ENCODE results near the gene GPR158.
"Not testable (repeated sequence)": the region's sequence is repeated elsewhere in the genome, so short reads cannot be mapped to it uniquely, and the experiment has no call there.

The GPR158 gene, protein sequence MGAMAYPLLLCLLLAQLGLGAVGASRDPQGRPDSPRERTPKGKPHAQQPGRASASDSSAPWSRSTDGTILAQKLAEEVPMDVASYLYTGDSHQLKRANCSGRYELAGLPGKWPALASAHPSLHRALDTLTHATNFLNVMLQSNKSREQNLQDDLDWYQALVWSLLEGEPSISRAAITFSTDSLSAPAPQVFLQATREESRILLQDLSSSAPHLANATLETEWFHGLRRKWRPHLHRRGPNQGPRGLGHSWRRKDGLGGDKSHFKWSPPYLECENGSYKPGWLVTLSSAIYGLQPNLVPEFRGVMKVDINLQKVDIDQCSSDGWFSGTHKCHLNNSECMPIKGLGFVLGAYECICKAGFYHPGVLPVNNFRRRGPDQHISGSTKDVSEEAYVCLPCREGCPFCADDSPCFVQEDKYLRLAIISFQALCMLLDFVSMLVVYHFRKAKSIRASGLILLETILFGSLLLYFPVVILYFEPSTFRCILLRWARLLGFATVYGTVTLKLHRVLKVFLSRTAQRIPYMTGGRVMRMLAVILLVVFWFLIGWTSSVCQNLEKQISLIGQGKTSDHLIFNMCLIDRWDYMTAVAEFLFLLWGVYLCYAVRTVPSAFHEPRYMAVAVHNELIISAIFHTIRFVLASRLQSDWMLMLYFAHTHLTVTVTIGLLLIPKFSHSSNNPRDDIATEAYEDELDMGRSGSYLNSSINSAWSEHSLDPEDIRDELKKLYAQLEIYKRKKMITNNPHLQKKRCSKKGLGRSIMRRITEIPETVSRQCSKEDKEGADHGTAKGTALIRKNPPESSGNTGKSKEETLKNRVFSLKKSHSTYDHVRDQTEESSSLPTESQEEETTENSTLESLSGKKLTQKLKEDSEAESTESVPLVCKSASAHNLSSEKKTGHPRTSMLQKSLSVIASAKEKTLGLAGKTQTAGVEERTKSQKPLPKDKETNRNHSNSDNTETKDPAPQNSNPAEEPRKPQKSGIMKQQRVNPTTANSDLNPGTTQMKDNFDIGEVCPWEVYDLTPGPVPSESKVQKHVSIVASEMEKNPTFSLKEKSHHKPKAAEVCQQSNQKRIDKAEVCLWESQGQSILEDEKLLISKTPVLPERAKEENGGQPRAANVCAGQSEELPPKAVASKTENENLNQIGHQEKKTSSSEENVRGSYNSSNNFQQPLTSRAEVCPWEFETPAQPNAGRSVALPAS (N-terminal part only)

DNA sequence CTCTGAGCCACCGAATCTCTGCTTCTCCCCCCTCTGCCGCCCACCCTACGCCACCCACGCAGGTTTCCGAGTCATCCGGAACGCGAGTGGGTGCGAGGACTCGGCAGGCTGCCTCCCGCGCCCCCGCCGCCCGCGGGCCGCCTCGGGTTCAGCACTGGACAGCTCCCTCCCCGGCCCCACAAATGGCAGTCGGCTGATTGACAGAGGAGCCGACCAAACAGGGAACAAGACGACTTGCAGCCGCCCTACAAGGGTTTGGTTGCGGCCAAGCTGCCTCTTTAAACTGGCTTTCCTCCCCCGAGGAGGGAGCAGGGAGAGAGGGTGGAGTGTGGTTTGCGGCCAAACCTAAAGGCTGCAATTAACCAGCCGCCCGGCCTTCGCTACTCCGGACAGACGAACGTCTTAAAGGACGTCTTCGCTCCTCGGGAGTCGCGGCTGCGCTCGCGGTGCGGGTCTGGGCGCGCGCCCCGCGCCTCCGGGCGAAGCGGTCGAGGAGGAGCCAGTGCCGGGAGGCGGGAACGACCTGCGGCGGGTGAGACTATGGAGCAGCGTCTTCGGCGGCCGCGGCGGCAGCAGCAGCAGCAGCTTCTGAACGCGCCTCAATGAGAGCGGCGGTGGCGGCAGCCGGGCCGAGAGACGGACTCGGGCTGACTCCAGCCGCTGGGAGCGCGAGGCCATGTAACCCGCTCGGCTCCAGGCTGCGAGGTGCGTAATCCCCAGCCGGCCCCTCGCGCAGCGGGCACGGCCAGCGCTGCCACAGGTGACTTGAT, at the start of gene GPR158:
Gene GPR158 (plus strand): TSS at position 541 of the 770 bp plus-strand sequence. CDS start 420 bp downstream, outside the sequence.
- DNase-seq = peak; percentile 89

DNA sequence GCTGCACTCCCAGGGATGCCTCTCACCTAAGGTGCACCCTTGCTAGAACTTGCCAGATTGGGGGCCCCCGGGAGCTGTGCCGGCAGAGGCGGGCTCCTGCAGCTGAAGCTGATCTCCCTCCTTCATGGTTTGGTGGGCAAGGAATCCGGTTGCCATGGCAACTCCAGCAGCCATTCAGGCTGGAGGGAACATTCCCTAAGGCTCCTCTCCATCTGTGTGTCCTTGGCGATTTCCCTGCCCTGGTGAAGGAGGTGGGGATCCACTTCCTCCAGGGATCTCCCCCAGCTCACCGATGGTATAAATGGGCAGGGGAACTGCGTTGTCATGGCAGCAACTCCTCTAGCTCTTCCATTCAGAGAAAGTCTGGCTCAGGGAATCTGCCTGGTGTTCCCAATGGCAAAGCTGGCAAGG, 49.6 kb upstream of the GPR158 start:
- in situ Hi-C loops (cut with HindIII; ENCODE audit: low pct_ligation_motif_present, low pct_unique_long_range_greater_than_20kb, low sequenced_read_pairs) = no loop called here
- DNase-seq = peak; percentile 10

More for the DNA sequence above, at the start of gene GPR158:
- in situ Hi-C loops (cut with HindIII; ENCODE audit: low pct_ligation_motif_present, low pct_unique_long_range_greater_than_20kb, low sequenced_read_pairs) = no loop called here

DNA sequence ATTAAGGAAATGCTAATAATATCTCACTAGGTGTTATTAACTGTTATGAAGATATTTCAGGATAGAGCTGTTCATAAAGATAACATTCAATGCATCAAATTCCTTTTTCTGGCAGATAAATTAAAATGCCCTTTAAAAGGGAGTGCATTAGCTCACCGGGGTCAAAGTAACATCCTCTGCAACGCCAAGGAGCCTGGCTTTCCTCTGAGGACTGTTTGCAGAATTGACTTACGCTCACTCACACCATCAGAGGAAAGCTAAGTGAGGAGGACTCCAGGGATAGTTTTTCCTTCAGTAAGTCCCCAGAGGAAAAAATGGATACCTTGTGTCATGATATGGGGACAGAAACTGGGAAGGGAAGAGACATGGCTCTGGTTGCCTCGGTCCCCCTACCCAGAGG, 45.2 kb upstream of the GPR158 start:
- in situ Hi-C loops (cut with HindIII; ENCODE audit: low pct_ligation_motif_present, low pct_unique_long_range_greater_than_20kb, low sequenced_read_pairs) = no loop called here
- no peak for DNase-seq

DNA sequence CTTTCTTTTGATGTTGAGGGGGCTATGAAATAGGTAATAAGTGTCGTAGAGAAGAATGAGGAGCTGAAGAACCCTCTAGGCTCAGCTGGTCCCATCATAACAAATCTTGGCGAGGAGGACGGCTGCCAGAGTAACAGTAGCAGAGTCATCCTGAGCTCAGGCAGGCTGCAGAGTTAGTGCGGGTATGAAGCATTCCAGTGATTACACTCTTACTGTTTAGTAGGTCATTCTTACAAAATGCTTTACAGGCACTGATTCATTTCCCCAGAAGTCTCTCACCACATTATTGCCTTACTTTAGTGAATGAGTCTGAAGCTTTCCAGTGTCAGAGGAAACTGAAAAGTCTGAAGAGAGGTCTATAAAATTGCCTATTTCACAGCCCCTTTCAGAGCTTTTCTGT, 43.9 kb upstream of the GPR158 start:
- no peak for DNase-seq
- in situ Hi-C loops (cut with HindIII; ENCODE audit: low pct_ligation_motif_present, low pct_unique_long_range_greater_than_20kb, low sequenced_read_pairs) = no loop called here

DNA sequence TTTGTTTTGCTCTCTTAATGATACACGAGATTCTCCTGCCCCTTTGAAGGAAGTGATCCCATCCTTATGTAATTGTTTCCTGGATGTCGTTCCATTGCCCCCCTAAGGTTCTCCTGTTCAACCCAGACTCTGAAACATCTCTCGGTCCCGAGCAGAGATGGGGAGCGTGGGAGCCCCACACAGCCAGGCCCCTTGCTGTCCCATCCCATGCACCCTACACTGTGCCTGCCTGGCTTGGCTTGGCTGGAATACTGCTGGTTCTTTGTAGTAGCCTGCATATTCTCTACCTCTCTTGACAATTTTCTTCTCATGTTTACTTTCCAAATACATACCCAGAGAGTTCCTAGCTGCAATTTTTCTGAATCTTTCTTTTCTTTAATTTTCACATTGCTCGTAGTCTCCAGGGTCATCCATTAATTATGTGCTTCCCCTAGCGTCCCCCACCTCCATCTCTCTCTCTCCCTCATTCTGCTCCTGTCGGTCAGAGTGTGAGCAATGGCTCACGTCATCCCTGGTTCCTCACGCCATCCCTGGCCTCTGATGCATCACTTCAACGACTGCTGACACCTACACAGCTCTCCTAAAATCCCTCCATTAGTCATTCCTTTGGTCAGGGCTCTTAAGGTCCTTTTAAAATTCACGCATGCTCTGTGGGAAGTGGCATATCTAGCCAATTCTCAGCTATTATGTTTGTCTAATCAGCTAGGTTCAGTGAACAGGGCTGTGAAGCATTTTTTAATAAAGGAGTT, 32.5 kb upstream of the GPR158 start:
- in situ Hi-C loops (cut with HindIII; ENCODE audit: low pct_ligation_motif_present, low pct_unique_long_range_greater_than_20kb, low sequenced_read_pairs) = no loop called here
- no peak for DNase-seq

DNA sequence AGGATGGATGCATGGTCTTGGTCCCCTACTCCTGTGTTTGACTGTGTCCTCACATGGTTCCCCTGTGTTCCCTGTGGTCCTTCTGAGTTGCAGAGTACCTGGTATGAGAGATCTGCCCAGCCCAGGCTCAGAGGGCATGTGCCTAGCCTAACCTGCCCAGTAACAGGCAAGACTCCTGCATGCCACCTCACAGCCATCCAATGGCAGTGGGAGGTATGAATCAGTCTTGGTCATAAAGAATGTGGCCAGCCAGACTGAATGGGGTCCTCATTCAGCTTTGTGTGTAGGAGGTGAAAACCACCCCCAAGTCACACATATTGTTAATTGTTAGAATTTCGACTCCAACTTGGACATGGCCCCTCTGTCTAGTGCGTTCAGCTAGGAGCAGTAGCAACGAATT, 17.2 kb upstream of the GPR158 start:
- no peak for DNase-seq
- in situ Hi-C loops (cut with HindIII; ENCODE audit: low pct_ligation_motif_present, low pct_unique_long_range_greater_than_20kb, low sequenced_read_pairs) = no loop called here

DNA sequence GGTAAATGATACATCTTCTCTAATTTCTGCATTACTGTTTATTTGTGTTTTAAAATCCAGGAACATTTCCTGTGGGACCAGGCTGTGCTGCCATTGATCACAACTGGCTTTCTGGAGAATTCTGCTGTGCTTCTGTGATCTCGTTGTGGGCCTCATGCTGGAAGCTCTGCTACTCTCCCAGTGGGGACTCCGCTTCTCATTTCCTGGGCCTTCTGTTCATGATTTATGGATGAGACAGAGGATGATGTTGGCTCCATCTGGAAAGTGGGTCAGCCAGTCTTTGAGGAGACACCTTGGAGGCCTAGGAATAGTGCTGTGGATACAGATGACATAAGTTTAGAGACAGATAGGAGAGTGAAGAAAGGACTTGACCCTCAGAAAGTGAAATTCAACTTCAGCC, 15.2 kb upstream of the GPR158 start:
- no peak for DNase-seq
- in situ Hi-C loops (cut with HindIII; ENCODE audit: low pct_ligation_motif_present, low pct_unique_long_range_greater_than_20kb, low sequenced_read_pairs) = no loop called here

DNA sequence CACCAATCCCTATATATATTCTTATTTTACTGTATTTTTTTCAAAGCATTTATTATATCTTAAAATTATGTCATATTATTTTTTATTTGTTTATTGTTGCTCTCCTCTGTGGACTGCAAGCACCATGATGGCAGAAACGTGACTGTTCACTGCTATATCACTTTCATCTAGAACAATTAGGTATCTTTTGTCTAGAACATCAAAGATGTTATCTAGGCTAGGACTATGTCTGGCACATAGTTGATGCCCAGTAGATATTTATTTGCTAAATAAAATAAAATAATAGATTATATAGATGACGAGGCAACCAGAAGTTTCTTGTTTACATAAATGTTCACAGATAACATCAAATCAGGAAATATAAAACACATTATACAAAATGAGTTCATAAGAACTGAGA, 12.4 kb upstream of the GPR158 start:
- in situ Hi-C loops (cut with HindIII; ENCODE audit: low pct_ligation_motif_present, low pct_unique_long_range_greater_than_20kb, low sequenced_read_pairs) = no loop called here
- DNase-seq = no peak

DNA sequence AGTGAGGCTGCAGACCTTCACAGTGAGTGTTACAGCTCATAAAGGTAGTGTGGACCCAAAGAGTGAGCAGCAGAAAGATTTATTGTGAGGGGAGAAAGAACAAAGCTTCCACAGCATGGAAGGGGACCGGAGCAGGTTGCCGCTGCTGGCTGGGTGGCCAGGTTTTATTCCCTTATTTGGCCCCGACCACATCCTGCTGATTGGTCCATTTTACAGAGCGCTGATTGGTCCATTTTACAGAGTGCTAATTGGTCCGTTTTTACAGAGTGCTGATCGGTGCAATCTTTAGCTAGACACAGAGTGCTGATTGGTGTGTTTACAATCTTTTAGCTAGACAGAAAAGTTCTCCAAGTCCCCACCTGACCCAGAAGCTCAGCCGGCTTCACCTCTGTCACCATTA, 11.3 kb upstream of the GPR158 start:
- in situ Hi-C loops (cut with HindIII; ENCODE audit: low pct_ligation_motif_present, low pct_unique_long_range_greater_than_20kb, low sequenced_read_pairs); DNase-seq: not testable (repeated sequence)

DNA sequence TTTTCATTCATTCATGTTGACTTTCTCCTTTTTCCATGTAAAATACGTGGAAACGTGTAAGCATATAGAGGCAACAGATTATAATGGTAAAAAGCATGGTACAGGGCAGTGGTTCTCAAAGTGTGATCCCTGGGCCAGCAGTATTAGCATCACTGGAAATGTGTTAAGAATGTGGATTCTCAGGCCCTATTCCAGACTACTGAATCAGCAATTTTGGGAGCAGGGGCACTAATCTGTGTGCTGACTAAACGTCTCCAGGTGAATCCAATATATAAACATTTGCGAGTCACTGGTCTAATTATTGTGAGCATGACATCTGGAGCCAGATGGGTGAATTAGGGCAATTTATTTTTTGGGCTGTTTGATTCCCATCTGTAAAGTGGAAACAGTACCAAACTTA, 5.1 kb upstream of the GPR158 start:
- in situ Hi-C loops (cut with HindIII; ENCODE audit: low pct_ligation_motif_present, low pct_unique_long_range_greater_than_20kb, low sequenced_read_pairs) = no loop called here
- no peak for DNase-seq

DNA sequence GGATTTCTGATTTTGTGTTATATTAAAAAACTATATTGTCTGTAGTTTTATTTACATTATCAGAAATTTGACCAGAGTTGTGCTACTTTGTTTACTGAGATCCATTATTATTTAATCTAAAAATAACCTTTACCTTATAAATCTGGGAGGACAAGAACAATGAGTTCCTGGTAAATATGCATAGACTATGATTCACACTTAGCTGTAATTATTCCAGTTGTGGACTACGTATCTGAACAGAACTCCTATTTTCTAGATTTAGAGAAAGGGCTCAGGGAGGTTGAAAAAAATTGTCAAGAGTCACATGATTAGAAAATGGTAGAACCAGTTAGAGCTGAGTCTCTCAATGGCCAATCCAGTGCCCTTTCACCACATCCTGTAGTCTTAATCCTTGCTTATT, 4.2 kb upstream of the GPR158 start:
- no peak for DNase-seq
- in situ Hi-C loops (cut with HindIII; ENCODE audit: low pct_ligation_motif_present, low pct_unique_long_range_greater_than_20kb, low sequenced_read_pairs) = no loop called here

DNA sequence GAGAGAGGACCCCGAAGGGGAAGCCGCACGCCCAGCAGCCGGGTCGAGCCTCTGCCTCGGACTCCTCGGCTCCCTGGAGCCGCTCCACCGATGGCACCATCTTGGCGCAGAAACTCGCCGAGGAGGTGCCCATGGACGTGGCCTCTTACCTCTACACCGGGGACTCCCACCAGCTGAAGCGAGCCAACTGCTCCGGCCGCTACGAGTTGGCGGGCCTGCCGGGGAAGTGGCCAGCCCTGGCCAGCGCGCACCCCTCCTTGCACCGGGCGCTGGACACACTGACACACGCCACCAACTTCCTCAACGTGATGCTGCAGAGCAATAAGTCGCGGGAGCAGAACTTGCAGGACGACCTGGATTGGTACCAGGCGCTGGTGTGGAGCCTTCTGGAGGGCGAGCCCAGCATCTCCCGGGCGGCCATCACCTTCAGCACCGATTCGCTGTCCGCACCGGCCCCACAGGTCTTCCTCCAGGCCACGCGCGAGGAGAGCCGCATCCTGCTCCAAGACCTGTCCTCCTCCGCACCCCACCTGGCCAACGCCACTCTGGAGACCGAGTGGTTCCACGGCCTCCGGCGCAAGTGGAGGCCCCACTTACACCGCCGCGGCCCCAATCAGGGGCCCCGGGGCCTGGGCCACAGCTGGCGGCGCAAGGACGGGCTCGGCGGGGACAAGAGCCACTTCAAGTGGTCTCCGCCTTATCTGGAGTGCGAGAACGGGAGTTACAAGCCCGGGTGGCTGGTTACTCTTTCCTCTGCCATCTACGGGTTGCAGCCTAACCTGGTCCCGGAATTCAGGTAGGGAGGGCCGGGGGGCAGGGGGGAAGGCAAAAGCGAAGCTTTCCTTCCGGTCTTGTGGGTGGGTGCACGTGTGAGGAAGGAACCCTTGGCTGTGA, 973 bp downstream of the GPR158 start:
- DNase-seq = no peak
- in situ Hi-C loops (cut with HindIII; ENCODE audit: low pct_ligation_motif_present, low pct_unique_long_range_greater_than_20kb, low sequenced_read_pairs) = no loop called here

DNA sequence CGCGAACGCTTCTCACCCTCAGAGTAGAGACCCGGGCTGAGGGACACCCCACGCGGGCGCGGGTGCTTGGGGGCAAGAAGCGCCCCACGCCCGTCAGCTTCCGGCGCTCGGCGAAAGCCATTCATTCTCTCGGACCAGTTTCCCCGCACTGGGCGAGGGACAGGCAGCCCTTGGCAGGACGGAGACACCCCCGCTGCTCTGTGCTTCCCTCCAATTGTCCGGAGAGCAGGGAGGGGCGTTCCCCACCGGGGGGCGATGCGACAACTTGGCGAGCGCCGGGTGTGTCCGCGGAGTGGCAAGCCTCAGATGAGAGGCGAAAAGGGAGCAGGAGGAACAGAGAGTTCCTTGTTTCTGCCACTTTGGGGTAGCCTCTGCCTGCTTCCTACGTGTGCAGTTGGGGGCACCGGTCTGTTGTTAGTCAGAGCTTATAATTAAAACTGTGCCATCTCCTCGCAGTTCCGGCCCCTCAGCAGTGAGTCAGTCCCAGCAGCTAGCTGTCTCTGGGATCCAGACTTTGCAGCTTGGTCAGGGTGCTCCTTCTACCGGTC, 1.7 kb downstream of the GPR158 start:
- in situ Hi-C loops (cut with HindIII; ENCODE audit: low pct_ligation_motif_present, low pct_unique_long_range_greater_than_20kb, low sequenced_read_pairs) = no loop called here
- DNase-seq = no peak

DNA sequence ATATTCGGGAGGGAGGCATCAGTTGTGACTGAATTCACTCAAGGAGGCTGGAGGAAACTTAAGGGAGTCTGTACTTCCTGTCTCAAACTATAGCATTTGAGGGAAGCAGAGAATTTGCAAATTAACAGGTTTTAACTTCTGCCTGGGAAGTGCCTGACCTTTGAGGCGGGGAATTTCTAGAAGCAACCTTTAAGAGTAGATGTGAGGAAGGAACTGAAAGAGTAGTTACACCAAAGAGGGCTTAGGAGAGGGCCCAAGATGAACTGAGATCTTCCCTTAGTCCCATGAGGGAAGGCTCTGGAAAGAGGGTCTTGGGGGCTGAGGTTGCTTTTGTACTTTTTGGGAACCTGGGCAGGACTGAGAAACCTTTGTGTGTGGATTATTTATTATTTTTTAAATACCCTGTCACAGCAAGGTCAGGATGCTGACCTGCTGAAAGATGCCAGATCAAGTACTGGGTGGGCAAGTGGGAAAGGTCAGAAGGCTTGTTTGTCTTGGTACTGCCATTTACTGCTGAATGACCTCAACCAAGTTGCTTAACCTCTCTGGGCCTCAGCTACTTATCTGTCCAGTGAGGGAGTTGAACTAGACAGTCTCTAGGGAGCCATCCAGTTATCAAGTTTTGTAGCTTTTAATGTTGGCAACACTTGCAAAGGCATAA, 2.4 kb downstream of the GPR158 start:
- in situ Hi-C loops (cut with HindIII; ENCODE audit: low pct_ligation_motif_present, low pct_unique_long_range_greater_than_20kb, low sequenced_read_pairs) = no loop called here
- DNase-seq = no peak

DNA sequence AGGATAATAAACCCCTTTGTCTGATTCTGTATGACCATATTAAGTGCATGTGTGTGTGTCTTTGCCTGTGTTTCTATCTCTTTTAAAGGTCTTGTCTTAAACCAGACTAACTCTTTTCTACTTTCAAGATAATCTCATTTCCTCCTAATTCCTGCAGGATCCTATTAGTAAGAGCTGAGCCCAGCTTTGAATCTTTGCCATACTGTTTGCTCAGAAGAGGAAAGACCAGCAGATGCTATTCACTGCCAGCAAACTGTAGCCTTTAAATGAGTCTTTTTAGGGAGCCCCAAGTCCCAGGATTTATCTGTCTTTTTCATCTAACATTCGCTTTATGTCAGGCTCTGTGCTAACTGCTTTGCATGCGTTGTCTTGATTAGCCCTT, 2.9 kb downstream of the GPR158 start:
- in situ Hi-C loops (cut with HindIII; ENCODE audit: low pct_ligation_motif_present, low pct_unique_long_range_greater_than_20kb, low sequenced_read_pairs) = no loop called here
- DNase-seq = no peak

DNA sequence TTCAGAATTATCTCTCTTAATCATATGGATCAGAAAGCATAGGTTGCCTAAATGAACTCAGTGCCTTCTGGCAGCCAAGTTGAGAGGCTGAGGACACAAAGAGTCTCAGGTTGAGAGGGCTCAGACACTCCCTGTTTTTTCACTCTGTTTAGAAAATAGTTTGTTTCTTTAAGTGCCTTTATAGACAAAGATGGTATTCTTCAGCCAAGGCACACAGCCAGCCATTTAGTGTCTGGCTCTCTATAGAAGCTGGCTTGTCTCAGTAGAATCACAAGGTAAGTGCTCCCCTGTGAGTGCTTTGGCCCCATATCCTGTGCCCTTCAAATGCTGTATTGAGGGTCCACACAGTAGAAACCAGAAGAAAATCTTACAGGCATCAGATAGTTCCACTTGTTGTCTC, 3.6 kb downstream of the GPR158 start:
- DNase-seq = no peak
- in situ Hi-C loops (cut with HindIII; ENCODE audit: low pct_ligation_motif_present, low pct_unique_long_range_greater_than_20kb, low sequenced_read_pairs) = no loop called here
